ENCODE data around the gene SUPT7L. TPM values are rescaled to one million over a fixed set of nuclear protein-coding genes. Genes with fewer than 3 reads are reported as not detected.

Gene SUPT7L
- total and polyA plus RNA-seq, 2 of the 13 experiments (the other 11 are each of a cell fraction or from before 2014, with no cell fraction given), result 32.9 to 77.5 TPM

DNA sequence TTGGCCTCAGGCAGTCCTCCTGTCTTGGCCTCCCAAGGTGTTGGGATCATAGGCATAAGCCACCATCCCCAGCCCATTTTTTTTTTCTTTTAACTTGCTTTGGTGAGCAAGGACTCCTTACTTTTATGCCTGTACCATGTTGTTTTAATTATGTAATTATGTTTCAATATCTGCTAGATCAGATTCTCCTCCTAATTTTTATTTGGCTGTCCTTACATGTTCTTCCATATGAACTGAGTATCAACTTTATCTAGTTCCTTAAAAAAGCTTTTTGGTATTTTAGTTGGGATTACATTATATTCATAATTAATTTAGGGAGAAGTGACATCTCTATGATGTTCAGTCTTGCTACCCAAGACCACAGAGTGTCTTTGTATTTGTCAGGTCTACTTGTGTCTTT is 18.2 kb downstream of the SUPT7L start (continued):
- TF ChIP-seq, protein P1, sequence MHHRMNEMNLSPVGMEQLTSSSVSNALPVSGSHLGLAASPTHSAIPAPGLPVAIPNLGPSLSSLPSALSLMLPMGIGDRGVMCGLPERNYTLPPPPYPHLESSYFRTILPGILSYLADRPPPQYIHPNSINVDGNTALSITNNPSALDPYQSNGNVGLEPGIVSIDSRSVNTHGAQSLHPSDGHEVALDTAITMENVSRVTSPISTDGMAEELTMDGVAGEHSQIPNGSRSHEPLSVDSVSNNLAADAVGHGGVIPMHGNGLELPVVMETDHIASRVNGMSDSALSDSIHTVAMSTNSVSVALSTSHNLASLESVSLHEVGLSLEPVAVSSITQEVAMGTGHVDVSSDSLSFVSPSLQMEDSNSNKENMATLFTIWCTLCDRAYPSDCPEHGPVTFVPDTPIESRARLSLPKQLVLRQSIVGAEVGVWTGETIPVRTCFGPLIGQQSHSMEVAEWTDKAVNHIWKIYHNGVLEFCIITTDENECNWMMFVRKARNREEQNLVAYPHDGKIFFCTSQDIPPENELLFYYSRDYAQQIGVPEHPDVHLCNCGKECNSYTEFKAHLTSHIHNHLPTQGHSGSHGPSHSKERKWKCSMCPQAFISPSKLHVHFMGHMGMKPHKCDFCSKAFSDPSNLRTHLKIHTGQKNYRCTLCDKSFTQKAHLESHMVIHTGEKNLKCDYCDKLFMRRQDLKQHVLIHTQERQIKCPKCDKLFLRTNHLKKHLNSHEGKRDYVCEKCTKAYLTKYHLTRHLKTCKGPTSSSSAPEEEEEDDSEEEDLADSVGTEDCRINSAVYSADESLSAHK (CRISPR knock-in tag; IDR thresholded peaks at IDR 0.05; ENCODE audit: borderline replicate concordance), result no peak

DNA sequence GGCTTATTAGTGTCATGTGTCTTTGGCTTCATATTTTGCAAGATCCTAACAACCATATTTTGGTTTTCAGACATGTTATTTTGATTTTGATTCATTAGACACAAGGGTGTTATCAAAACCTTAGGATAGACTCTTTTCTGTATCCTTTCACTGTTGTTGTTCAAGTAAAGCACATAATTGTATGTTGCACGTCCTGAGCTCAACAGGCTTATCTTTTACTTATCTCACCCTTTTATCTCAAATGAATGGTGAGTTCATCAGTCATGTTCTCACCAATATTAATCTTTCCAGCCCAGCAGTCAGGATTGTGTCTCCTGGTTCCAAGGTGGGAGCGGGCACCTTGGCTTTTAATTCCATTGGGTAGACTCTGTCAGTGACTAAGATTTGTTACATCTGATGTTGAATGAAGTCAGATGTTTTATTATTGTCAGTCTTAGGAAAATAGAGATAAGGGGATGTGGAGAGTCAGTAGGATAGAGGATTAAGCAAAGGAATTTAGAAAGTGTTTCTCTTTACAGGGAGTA is 22.6 kb downstream of the SUPT7L start:
- no peaks in the 10 kb centered on the region for H3K9me3 ChIP-seq (ENCODE audit: low read length)
- H3K4me2 ChIP-seq (ENCODE audit: low read depth, low read length), result no peak overlapping the region
- intact Hi-C loops (cut with micrococcal nuclease; ENCODE audit: unreplicated experiment) (no loop called here), in situ Hi-C loops (cut with HindIII; ENCODE audit: extremely low pct_ligation_motif_present, low pct_unique_long_range_greater_than_20kb) (no loop called here)
- no peak overlapping the region for H2AFZ ChIP-seq (ENCODE audit: low read length)
- no TSS peak for BruUV-seq (replicated peaks)
- FAIRE-seq (no peak), ATAC-seq (no peak), DNase-seq (ENCODE audit: low spot score) (no peak)
- H3K4me3 ChIP-seq (replicated peaks in 1 of 3; ENCODE audit: insufficient read depth in 1 of 3, low read depth in 2 of 3, low read length in 3 of 3), result no peak overlapping the region
- no peak overlapping the region for H3K27ac ChIP-seq (ENCODE audit: extremely low read length, insufficient read depth, low read length)
- H3K36me3 ChIP-seq (replicated peaks in 1 of 2; ENCODE audit: control insufficient read depth in 1 of 2, insufficient read depth in 2 of 2, low read length in 2 of 2), result peaks cover 38 to 74% of the 10 kb centered on the region in 2 experiments
- no peak overlapping the region for H3K9ac ChIP-seq (ENCODE audit: insufficient read depth, low read depth, low read length)
- 95% methylated on average over 2 of the region's 2 CpGs for WGBS (ENCODE audit: low lambda C conversion rate)
- ChIA-PET CTCF (ENCODE audit: low intra/inter-chr PET ratio, low total read pairs) (no interaction called here), POLR2A (no interaction called here)
- H3K27me3 ChIP-seq (ENCODE audit: control insufficient read depth in 1 of 2, insufficient read depth in 2 of 2, low read length in 2 of 2), result no peaks in the 10 kb centered on the region
- no peaks in the 10 kb centered on the region for H3K4me1 ChIP-seq (ENCODE audit: insufficient read depth, low read length)
- H3K79me2 ChIP-seq (ENCODE audit: insufficient read depth, low read length), result no peaks in the 10 kb centered on the region
- no peaks in the 10 kb centered on the region for H4K20me1 ChIP-seq (ENCODE audit: insufficient read depth, low read length)
- TF ChIP-seq, protein P2, sequence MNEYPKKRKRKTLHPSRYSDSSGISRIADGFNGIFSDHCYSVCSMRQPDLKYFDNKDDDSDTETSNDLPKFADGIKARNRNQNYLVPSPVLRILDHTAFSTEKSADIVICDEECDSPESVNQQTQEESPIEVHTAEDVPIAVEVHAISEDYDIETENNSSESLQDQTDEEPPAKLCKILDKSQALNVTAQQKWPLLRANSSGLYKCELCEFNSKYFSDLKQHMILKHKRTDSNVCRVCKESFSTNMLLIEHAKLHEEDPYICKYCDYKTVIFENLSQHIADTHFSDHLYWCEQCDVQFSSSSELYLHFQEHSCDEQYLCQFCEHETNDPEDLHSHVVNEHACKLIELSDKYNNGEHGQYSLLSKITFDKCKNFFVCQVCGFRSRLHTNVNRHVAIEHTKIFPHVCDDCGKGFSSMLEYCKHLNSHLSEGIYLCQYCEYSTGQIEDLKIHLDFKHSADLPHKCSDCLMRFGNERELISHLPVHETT (CRISPR knock-in tag; conservative IDR thresholded peaks at IDR 0.05), result no peak
- TF ChIP-seq ZNF224 (CRISPR knock-in tag; IDR thresholded peaks at IDR 0.05) (no peak), ZNF326 (CRISPR knock-in tag; IDR thresholded peaks at IDR 0.05; ENCODE audit: borderline replicate concordance) (no peak), ZZZ3 (CRISPR knock-in tag; IDR thresholded peaks at IDR 0.05; ENCODE audit: borderline replicate concordance) (no peak), AHR (CRISPR knock-in tag; IDR thresholded peaks at IDR 0.05) (no peak), LCORL (IDR thresholded peaks at IDR 0.05) (no peak), LCORL (CRISPR knock-in tag; IDR thresholded peaks at IDR 0.05) (no peak), ZNF83 (CRISPR knock-in tag; IDR thresholded peaks at IDR 0.05; ENCODE audit: borderline replicate concordance) (no peak), ZNF343 (CRISPR knock-in tag; IDR thresholded peaks at IDR 0.05) (no peak), KAT2B (IDR thresholded peaks at IDR 0.05; ENCODE audit: borderline replicate concordance, low read depth, low read length) (no peak), ZSCAN20 (CRISPR knock-in tag; IDR thresholded peaks at IDR 0.05; ENCODE audit: borderline replicate concordance) (no peak), ZNF282 (IDR thresholded peaks at IDR 0.05; ENCODE audit: partially characterized antibody) (no peak), PPARG (CRISPR knock-in tag; conservative IDR thresholded peaks at IDR 0.05) (no peak), TGIF2 (CRISPR knock-in tag; IDR thresholded peaks at IDR 0.05) (no peak)
- TF ChIP-seq, protein P3, sequence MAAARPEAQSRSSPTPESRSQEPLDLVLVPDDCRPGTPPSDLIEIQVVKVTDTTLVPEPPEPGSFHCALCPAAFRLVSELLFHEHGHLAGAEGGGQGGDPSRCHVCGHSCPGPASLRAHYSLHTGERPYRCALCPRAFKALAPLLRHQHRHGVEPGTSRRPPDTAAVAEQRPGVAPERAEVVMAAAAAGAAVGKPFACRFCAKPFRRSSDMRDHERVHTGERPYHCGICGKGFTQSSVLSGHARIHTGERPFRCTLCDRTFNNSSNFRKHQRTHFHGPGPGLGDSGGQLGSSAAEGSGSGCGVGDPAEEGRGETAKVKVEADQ (CRISPR knock-in tag; IDR thresholded peaks at IDR 0.05; ENCODE audit: borderline replicate concordance), result no peak
- TF ChIP-seq, protein P4, sequence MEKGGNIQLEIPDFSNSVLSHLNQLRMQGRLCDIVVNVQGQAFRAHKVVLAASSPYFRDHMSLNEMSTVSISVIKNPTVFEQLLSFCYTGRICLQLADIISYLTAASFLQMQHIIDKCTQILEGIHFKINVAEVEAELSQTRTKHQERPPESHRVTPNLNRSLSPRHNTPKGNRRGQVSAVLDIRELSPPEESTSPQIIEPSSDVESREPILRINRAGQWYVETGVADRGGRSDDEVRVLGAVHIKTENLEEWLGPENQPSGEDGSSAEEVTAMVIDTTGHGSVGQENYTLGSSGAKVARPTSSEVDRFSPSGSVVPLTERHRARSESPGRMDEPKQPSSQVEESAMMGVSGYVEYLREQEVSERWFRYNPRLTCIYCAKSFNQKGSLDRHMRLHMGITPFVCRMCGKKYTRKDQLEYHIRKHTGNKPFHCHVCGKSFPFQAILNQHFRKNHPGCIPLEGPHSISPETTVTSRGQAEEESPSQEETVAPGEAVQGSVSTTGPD (CRISPR knock-in tag; IDR thresholded peaks at IDR 0.05), result no peak
- TF ChIP-seq, protein P5, sequence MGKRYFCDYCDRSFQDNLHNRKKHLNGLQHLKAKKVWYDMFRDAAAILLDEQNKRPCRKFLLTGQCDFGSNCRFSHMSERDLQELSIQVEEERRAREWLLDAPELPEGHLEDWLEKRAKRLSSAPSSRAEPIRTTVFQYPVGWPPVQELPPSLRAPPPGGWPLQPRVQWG (CRISPR knock-in tag; IDR thresholded peaks at IDR 0.05; ENCODE audit: borderline replicate concordance, low read depth), result no peak
